Lower leg skin (tissue), 3 donors: ENCODE results near the gene MAGI2.

ENCODE experiments used
- POLR2A ChIP-seq, 2 donors: fragments of 450-650 bp; IDR thresholded peaks; one replicate each; pipeline ENCODE4 v1.6.1; 2016 to 2017; ENCODE audit warnings: antibody characterized with exemption in 2 of 2, mild to moderate bottlenecking in 1 of 2, moderate library complexity in 1 of 2
- TF ChIP-seq, protein P1 (sequence below), 3 donors: fragments of 450-650 bp; IDR thresholded peaks; one replicate each; pipeline ENCODE4 v1.5.1; 2016; ENCODE audit warnings: antibody characterized with exemption in 3 of 3, mild to moderate bottlenecking in 3 of 3, moderate library complexity in 2 of 3

DNA sequence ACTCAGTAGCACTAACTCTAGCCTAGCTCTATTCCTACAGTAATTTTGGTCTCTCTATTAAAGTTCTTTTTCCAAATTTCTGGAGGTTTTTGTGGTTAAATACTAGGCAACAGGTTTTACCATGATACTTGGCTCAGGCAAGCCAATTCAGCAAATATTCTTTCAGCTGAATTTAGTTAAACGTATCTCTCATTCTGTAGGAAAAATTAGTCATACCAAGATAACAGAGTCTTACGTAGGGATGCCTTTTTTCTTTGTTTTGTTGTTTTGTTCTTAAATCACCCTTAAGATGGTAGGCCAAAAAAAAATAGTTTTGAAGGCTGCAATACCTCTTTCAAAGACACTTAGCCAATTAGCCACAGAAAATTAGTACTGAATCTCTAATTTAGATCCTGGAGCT, 180.5 kb downstream of the MAGI2 start:
- TF ChIP-seq, protein P1, sequence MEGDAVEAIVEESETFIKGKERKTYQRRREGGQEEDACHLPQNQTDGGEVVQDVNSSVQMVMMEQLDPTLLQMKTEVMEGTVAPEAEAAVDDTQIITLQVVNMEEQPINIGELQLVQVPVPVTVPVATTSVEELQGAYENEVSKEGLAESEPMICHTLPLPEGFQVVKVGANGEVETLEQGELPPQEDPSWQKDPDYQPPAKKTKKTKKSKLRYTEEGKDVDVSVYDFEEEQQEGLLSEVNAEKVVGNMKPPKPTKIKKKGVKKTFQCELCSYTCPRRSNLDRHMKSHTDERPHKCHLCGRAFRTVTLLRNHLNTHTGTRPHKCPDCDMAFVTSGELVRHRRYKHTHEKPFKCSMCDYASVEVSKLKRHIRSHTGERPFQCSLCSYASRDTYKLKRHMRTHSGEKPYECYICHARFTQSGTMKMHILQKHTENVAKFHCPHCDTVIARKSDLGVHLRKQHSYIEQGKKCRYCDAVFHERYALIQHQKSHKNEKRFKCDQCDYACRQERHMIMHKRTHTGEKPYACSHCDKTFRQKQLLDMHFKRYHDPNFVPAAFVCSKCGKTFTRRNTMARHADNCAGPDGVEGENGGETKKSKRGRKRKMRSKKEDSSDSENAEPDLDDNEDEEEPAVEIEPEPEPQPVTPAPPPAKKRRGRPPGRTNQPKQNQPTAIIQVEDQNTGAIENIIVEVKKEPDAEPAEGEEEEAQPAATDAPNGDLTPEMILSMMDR (IDR thresholded peaks at IDR 0.05) = no peak
- TF ChIP-seq POLR2A (IDR thresholded peaks at IDR 0.05) = no peak
